Loucy (cell line): ENCODE measurements around the gene CD164.

Source experiments
- CTCF ChIP-seq: fragments of 200-600 bp; sonication (generic); conservative IDR thresholded peaks from 2 replicates; pipeline ENCODE4 v1.5.1; 2014; ENCODE audit warnings: mild to moderate bottlenecking, antibody characterized with exemption, low read length
- EZH2phosphoT487 ChIP-seq: fragments of 200-600 bp; IDR thresholded peaks from 2 replicates; pipeline ENCODE4 v1.6.1; 2018; ENCODE audit warnings: antibody characterized with exemption, mild to moderate bottlenecking, moderate library complexity, borderline replicate concordance

GRCh38 chr6:109347779-109348178, 34.5 kb downstream of the CD164 start:
- TF ChIP-seq CTCF, result no peak
- no peak for TF ChIP-seq EZH2phosphoT487
